HepG2 (cell line): Measurements from ENCODE around the gene SLC25A47. TPM values are rescaled to one million over a fixed set of nuclear protein-coding genes. Genes with fewer than 3 reads are reported as not detected.

Experiments
- ATF3 ChIP-seq: sonication (generic); formaldehyde crosslinking; IDR thresholded peaks from 2 replicates; pipeline ENCODE4 v1.4.0; 2020; ENCODE audit warnings: missing genetic modification reagents
- CHCHD3 ChIP-seq: sonication (generic); formaldehyde crosslinking; IDR thresholded peaks from 2 replicates; pipeline ENCODE4 v1.8.0; 2022; ENCODE audit warnings: mild to moderate bottlenecking, missing genetic modification reagents, moderate library complexity
- HDAC1 ChIP-seq: sonication (generic); formaldehyde crosslinking; IDR thresholded peaks from 2 replicates; pipeline ENCODE4 v1.5.1; 2020; ENCODE audit warnings: mild to moderate bottlenecking, missing genetic modification reagents
- KDM1A ChIP-seq: IDR thresholded peaks from 2 replicates; pipeline ENCODE4 v1.6.1; 2016; ENCODE audit warnings: missing compliant biosample characterization
- MED13 ChIP-seq: sonication (generic); formaldehyde crosslinking; IDR thresholded peaks from 2 replicates; pipeline ENCODE4 v1.5.0; 2020; ENCODE audit warnings: missing genetic modification reagents
- NFE2L1 ChIP-seq: sonication (generic); formaldehyde crosslinking; IDR thresholded peaks from 2 replicates; pipeline ENCODE4 v1.4.0; 2020; ENCODE audit warnings: missing genetic modification reagents, mild to moderate bottlenecking, borderline replicate concordance
- NFIC ChIP-seq: IDR thresholded peaks from 2 replicates; pipeline ENCODE4 v1.6.1; 2012; ENCODE audit warnings: mild to moderate bottlenecking, low read length, inconsistent platforms
- NFKBIZ ChIP-seq: IDR thresholded peaks from 2 replicates; pipeline ENCODE4 v1.6.1; 2018; ENCODE audit warnings: missing genetic modification reagents, missing compliant biosample characterization
- NR2F6 ChIP-seq, 2 experiments: IDR thresholded peaks; 2 replicates each; pipeline ENCODE4 v1.6.1; 2016; ENCODE audit warnings: antibody characterized with exemption in 1 of 2, mild to moderate bottlenecking in 1 of 2
- PBX3 ChIP-seq: sonication (generic); formaldehyde crosslinking; IDR thresholded peaks from 2 replicates; pipeline ENCODE4 v1.8.1; 2023; ENCODE audit warnings: missing genetic modification reagents, inconsistent platforms, borderline replicate concordance
- PITX1 ChIP-seq: sonication (generic); formaldehyde crosslinking; IDR thresholded peaks from 2 replicates; pipeline ENCODE4 v1.5.1; 2020; ENCODE audit warnings: mild to moderate bottlenecking, missing genetic modification reagents
- SMAD3 ChIP-seq: sonication (generic); formaldehyde crosslinking; IDR thresholded peaks from 2 replicates; pipeline ENCODE4 v1.4.0; 2020; ENCODE audit warnings: missing genetic modification reagents
- SOX5 ChIP-seq: IDR thresholded peaks from 2 replicates; pipeline ENCODE4 v1.6.1; 2016; ENCODE audit warnings: borderline replicate concordance
- SP5 ChIP-seq: IDR thresholded peaks from 2 replicates; pipeline ENCODE4 v1.6.1; 2016; ENCODE audit warnings: low read depth, borderline replicate concordance
- SYNCRIP ChIP-seq: fragments of 200-400 bp; formaldehyde crosslinking; IDR thresholded peaks from 2 replicates; pipeline ENCODE4 v1.6.1; 2018; ENCODE audit warnings: mild to moderate bottlenecking, low read depth, low read length; ENCODE audit not compliant: insufficient read depth
- TFAP4 ChIP-seq: sonication (generic); IDR thresholded peaks from 2 replicates; pipeline ENCODE4 v1.6.1; 2016; ENCODE audit warnings: low read depth, borderline replicate concordance
- TOPORS ChIP-seq: sonication (generic); formaldehyde crosslinking; IDR thresholded peaks from 2 replicates; pipeline ENCODE4 v1.8.0; 2023; ENCODE audit warnings: mild to moderate bottlenecking, missing genetic modification reagents
- U2AF2 ChIP-seq: fragments of 200-400 bp; formaldehyde crosslinking; IDR thresholded peaks from 2 replicates; pipeline ENCODE4 v1.6.1; 2017; ENCODE audit warnings: low read depth, mild to moderate bottlenecking, low read length
- ZBTB42 ChIP-seq: sonication (generic); formaldehyde crosslinking; IDR thresholded peaks from 2 replicates; pipeline ENCODE4 v1.5.0; 2020; ENCODE audit warnings: mild to moderate bottlenecking, missing genetic modification reagents
- ZFY ChIP-seq: sonication (generic); formaldehyde crosslinking; IDR thresholded peaks from 2 replicates; pipeline ENCODE4 v1.4.0; 2020; ENCODE audit warnings: missing genetic modification reagents
- ZIK1 ChIP-seq: sonication (generic); formaldehyde crosslinking; IDR thresholded peaks from 2 replicates; pipeline ENCODE4 v1.5.0; 2020; ENCODE audit warnings: mild to moderate bottlenecking, low read depth, missing genetic modification reagents, borderline replicate concordance
- ZNF143 ChIP-seq: sonication (generic); formaldehyde crosslinking; IDR thresholded peaks from 2 replicates; pipeline ENCODE4 v1.4.0; 2020; ENCODE audit warnings: missing genetic modification reagents
- ZNF180 ChIP-seq: sonication (generic); formaldehyde crosslinking; IDR thresholded peaks from 2 replicates; pipeline ENCODE4 v1.4.0; 2020; ENCODE audit warnings: low read depth, missing genetic modification reagents, borderline replicate concordance
- ZNF230 ChIP-seq: sonication (generic); formaldehyde crosslinking; IDR thresholded peaks from 2 replicates; pipeline ENCODE4 v1.4.0; 2020; ENCODE audit warnings: mild to moderate bottlenecking, missing genetic modification reagents
- ZNF260 ChIP-seq: sonication (generic); formaldehyde crosslinking; IDR thresholded peaks from 2 replicates; pipeline ENCODE4 v1.4.0; 2020; ENCODE audit warnings: missing genetic modification reagents, low read depth, mild to moderate bottlenecking, borderline replicate concordance
- ZNF576 ChIP-seq: sonication (generic); formaldehyde crosslinking; IDR thresholded peaks from 2 replicates; pipeline ENCODE4 v1.4.0; 2020; ENCODE audit warnings: mild to moderate bottlenecking, missing genetic modification reagents
- ZUFSP ChIP-seq: sonication (generic); formaldehyde crosslinking; IDR thresholded peaks from 2 replicates; pipeline ENCODE4 v1.9.0; 2021; ENCODE audit warnings: missing genetic modification reagents, mild to moderate bottlenecking, borderline replicate concordance
- polyA plus RNA-seq, 8 experiments: library from polyadenylated mRNA; depleted of rRNA in 3 of 8; stranded (reverse) in 7 of 8; unstranded in 1 of 8; fragments of >200 nt; fragmentation: Illumina TruSeq in 4 of 8; extraction: Trizol in 4 of 8; gene quantifications; 2 replicates each; pipeline versions ENCODE4 v1.2.1 to v1.2.3, GENCODE V29; 2011 to 2016; ENCODE audit warnings: low read depth in 4 of 8, missing spikeins in 1 of 8, mixed read lengths in 1 of 8; ENCODE audit not compliant: insufficient read depth in 1 of 8
- total RNA-seq, 5 experiments: library from RNA; depleted of rRNA; stranded (reverse); fragments of >200 nt; fragmentation: Illumina TruSeq; extraction: Trizol; gene quantifications; 2 replicates each; pipeline ENCODE4 v1.2.3, GENCODE V29; 2016; ENCODE audit warnings: low read depth in 1 of 5

The SLC25A47 gene
- total and polyA plus RNA-seq, 2 of the 13 experiments (the other 11 are each of a cell fraction or from before 2014, with no cell fraction given), result 1.0 to 1.7 TPM

GRCh38 chr14:100375963-100376735, 53.0 kb downstream of the SLC25A47 start, which contains the start of gene WDR25 (continued):
- no peak for TF ChIP-seq NFE2L1 (CRISPR knock-in tag)
- TF ChIP-seq ZFY, result peak; percentile 81
- TF ChIP-seq MED13, result 0 out of 2 replicates have a peak, but pooled peaks have one; percentile 40
- TF ChIP-seq ATF3 (CRISPR knock-in tag), result no peak
- TF ChIP-seq NFKBIZ (CRISPR knock-in tag), result no peak
- peak; percentile 47; the same call in 1 of the 2 replicates for TF ChIP-seq SOX5 (CRISPR knock-in tag)
- no peak for TF ChIP-seq TOPORS (CRISPR knock-in tag)
- no peak for TF ChIP-seq NR2F6 (IDR thresholded peaks at IDR 0.05)
- peak; percentile 57; the same call in 1 of the 2 replicates for TF ChIP-seq NR2F6 (CRISPR knock-in tag; IDR thresholded peaks at IDR 0.05)
- TF ChIP-seq PITX1 (CRISPR knock-in tag), result peak; percentile 53; the same call in 1 of the 2 replicates
- TF ChIP-seq ZNF260 (CRISPR knock-in tag), result no peak
- TF ChIP-seq CHCHD3, result no peak
- 0 out of 2 replicates have a peak, but pooled peaks have one; percentile 42 for TF ChIP-seq ZNF143
- peak; percentile 29; the same call in 1 of the 2 replicates for TF ChIP-seq ZIK1 (CRISPR knock-in tag)
- peak; percentile 100 for TF ChIP-seq HDAC1
- no peak for TF ChIP-seq ZNF180 (CRISPR knock-in tag)
- no peak for TF ChIP-seq NFIC
- no peak for TF ChIP-seq ZNF576 (CRISPR knock-in tag)
- TF ChIP-seq ZBTB42 (CRISPR knock-in tag), result no peak
- peak; percentile 88; the same call in 1 of the 2 replicates for TF ChIP-seq TFAP4
- TF ChIP-seq U2AF2, result no peak
- no peak for TF ChIP-seq ZUFSP (CRISPR knock-in tag)
- peak; percentile 32; the same call in 1 of the 2 replicates for TF ChIP-seq ZNF230 (CRISPR knock-in tag)
- TF ChIP-seq PBX3 (CRISPR knock-in tag), result peak; percentile 74; the same call in 1 of the 2 replicates
- TF ChIP-seq SP5 (CRISPR knock-in tag), result peak; percentile 89
- no peak for TF ChIP-seq KDM1A (CRISPR knock-in tag)
- no peak for TF ChIP-seq SYNCRIP
- TF ChIP-seq SMAD3 (CRISPR knock-in tag), result peak; percentile 43; the same call in 1 of the 2 replicates
